Prostate gland (tissue), 2 donors: ENCODE results near the gene COX14. TPM values are rescaled to one million over a fixed set of nuclear protein-coding genes. Genes with fewer than 3 reads are reported as not detected.

Experiments
- DNase-seq: peaks from one replicate; pipeline ENCODE4 v3.0.0-alpha.2; 2019; ENCODE audit warnings: low spot score
- H3K27ac ChIP-seq, 2 donors: fragments of 200-600 bp; sonication (generic); 2 replicates each; pipeline ENCODE4 v1.5.1; 2017 to 2019
- H3K27me3 ChIP-seq: fragments of 200-600 bp; sonication (generic); replicated peaks from 2 replicates; pipeline ENCODE4 v1.5.1; 2019; ENCODE audit not compliant: insufficient read depth
- H3K36me3 ChIP-seq, 2 donors: fragments of 200-600 bp; sonication (generic); 1 replicate in 1 of 2; 2 replicates in 1 of 2; pipeline versions ENCODE4 v1.5.1 to v1.8.1; 2017 to 2019
- H3K4me1 ChIP-seq: fragments of 200-600 bp; sonication (generic); replicated peaks from 2 replicates; pipeline ENCODE4 v1.5.1; 2019
- H3K4me3 ChIP-seq, 2 donors: fragments of 200-600 bp; sonication (generic); 2 replicates each; pipeline ENCODE4 v1.5.1; 2017 to 2019
- H3K9me3 ChIP-seq: fragments of 200-600 bp; sonication (generic); 2 replicates; pipeline ENCODE4 v1.5.1; 2017
- CTCF ChIP-seq, 4 experiments: fragments of 200-600 bp in 2 of 4; fragments of 450-650 bp in 2 of 4; sonication (generic) in 2 of 4; IDR thresholded peaks; 1 replicate in 3 of 4; 2 replicates in 1 of 4; pipeline ENCODE4 v1.5.1; 2016 to 2019; ENCODE audit warnings: antibody characterized with exemption in 4 of 4, mild to moderate bottlenecking in 2 of 4, moderate library complexity in 2 of 4
- POLR2A ChIP-seq: fragments of 450-650 bp; IDR thresholded peaks from one replicate; pipeline ENCODE4 v1.6.1; 2016; ENCODE audit warnings: antibody characterized with exemption, mild to moderate bottlenecking
- POLR2AphosphoS5 ChIP-seq: sonication (generic); formaldehyde crosslinking; IDR thresholded peaks from one replicate; pipeline ENCODE4 v1.6.1; 2017; ENCODE audit warnings: antibody characterized with exemption
- WGBS: methylation state at CpG from one replicate; pipeline ENCODE4 v1.1.5; 2018; 5-methylcytosine and 5-hydroxymethylcytosine counted together
- intact Hi-C: fragments of 100-400 bp; cut with DNase I; formaldehyde crosslinking; loops from one replicate; pipeline ENCODE4 v1.14.2; 2022
- total RNA-seq, 2 donors: library from RNA; depleted of rRNA; stranded (reverse); fragments of >200 nt; gene quantifications; one replicate each; pipeline ENCODE4 v1.1.0, GENCODE V29; 2016

COX14 gene
- total RNA-seq, 2 donors from 2014 or later, result 59.9 to 84.6 TPM

- intact Hi-C loops, result loop anchor here (10.0 kb wide), 1 partner anchor 210 kb away; no protein-coding TSS in a partner anchor
- peaks cover 0 to under 1% of the 10 kb centered on the region in 2 donors for H3K36me3 ChIP-seq
- no peak overlapping the region for H3K27ac ChIP-seq
- H3K4me3 ChIP-seq, result no peak overlapping the region
- H3K4me1 ChIP-seq, result peaks cover 5% of the 10 kb centered on the region
- WGBS, result 69% methylated on average over 14 of the region's 14 CpGs
- no peaks in the 10 kb centered on the region for H3K9me3 ChIP-seq
- no peaks in the 10 kb centered on the region for H3K27me3 ChIP-seq
- DNase-seq, result no peak
- no peak for TF ChIP-seq CTCF (IDR thresholded peaks at IDR 0.05)
- no peak for TF ChIP-seq POLR2AphosphoS5
- TF ChIP-seq POLR2A, result no peak
These were observed 7.3 kb upstream of the COX14 start for GRCh38 chr12:50104417-50105366.

- H3K4me3 ChIP-seq, result no peak overlapping the region
- intact Hi-C loops, result loop anchor here (10.0 kb wide), 1 partner anchor 209 kb away; no protein-coding TSS in a partner anchor
These were observed 6.1 kb upstream of the COX14 start for GRCh38 chr12:50105913-50106450.

GRCh38 chr12:50106907-50107306, 5.1 kb upstream of the COX14 start:
- no peaks in the 10 kb centered on the region for H3K36me3 ChIP-seq
- H3K4me1 ChIP-seq, result peaks cover 5% of the 10 kb centered on the region
- no peak overlapping the region for H3K27ac ChIP-seq
- 82% methylated on average over 3 of the region's 3 CpGs for WGBS
- H3K27me3 ChIP-seq, result no peaks in the 10 kb centered on the region
- TF ChIP-seq CTCF (IDR thresholded peaks at IDR 0.05), result no peak
- TF ChIP-seq POLR2AphosphoS5, result no peak
- no peak for TF ChIP-seq POLR2A
- DNase-seq, result no peak
- H3K4me3 ChIP-seq, result no peak overlapping the region
- no peaks in the 10 kb centered on the region for H3K9me3 ChIP-seq
- intact Hi-C loops, result loop anchor here (10.0 kb wide), 1 partner anchor 208 kb away; no protein-coding TSS in a partner anchor

More at GRCh38 chr12:50105913-50106450, 6.1 kb upstream of the COX14 start:
- 96% methylated on average over 12 of the region's 12 CpGs for WGBS
- Histone ChIP-seq H3K9me3 (no peaks in the 10 kb centered on the region), H3K27ac (no peak overlapping the region), H3K36me3 (no peaks in the 10 kb centered on the region), H3K4me1 (peaks cover 5% of the 10 kb centered on the region), H3K27me3 (no peaks in the 10 kb centered on the region)
- TF ChIP-seq CTCF (IDR thresholded peaks at IDR 0.05) (no peak), POLR2AphosphoS5 (no peak), POLR2A (no peak)
- DNase-seq, result no peak

- H3K36me3 ChIP-seq, result no peaks in the 10 kb centered on the region
- H3K4me3 ChIP-seq, result no peak overlapping the region
- H3K9me3 ChIP-seq, result no peaks in the 10 kb centered on the region
- intact Hi-C loops, result loop anchor here (10.0 kb wide), 1 partner anchor 207 kb away; no protein-coding TSS in a partner anchor
- TF ChIP-seq CTCF (IDR thresholded peaks at IDR 0.05) (no peak), POLR2AphosphoS5 (no peak), POLR2A (no peak)
- 94% methylated on average over 17 of the region's 17 CpGs for WGBS
- no peaks in the 10 kb centered on the region for H3K27me3 ChIP-seq
- no peak for DNase-seq
- no peak overlapping the region for H3K27ac ChIP-seq
- peaks cover 5% of the 10 kb centered on the region for H3K4me1 ChIP-seq
These were observed 4.4 kb upstream of the COX14 start for GRCh38 chr12:50107416-50108268.
